RPMI7951 (cell line): ENCODE data around the gene TTI1. TPM values are rescaled to one million over a fixed set of nuclear protein-coding genes. Genes with fewer than 3 reads are reported as not detected.
"Not testable (repeated sequence)": the region's sequence is repeated elsewhere in the genome, so short reads cannot be mapped to it uniquely, and the experiment has no call there.

Experiments
- DNase-seq: peaks from one replicate; pipeline ENCODE4 v3.0.0-alpha.2; 2012; ENCODE audit warnings: low read depth
- total RNA-seq: library from RNA; depleted of rRNA; stranded (reverse); fragments of >200 nt; shearing (Covaris generic); gene quantifications from 2 replicates; pipeline ENCODE4 v1.2.3, GENCODE V29; 2014

TTI1 gene
- total RNA-seq, 1 experiment from 2014 or later: 36.4 TPM

DNA sequence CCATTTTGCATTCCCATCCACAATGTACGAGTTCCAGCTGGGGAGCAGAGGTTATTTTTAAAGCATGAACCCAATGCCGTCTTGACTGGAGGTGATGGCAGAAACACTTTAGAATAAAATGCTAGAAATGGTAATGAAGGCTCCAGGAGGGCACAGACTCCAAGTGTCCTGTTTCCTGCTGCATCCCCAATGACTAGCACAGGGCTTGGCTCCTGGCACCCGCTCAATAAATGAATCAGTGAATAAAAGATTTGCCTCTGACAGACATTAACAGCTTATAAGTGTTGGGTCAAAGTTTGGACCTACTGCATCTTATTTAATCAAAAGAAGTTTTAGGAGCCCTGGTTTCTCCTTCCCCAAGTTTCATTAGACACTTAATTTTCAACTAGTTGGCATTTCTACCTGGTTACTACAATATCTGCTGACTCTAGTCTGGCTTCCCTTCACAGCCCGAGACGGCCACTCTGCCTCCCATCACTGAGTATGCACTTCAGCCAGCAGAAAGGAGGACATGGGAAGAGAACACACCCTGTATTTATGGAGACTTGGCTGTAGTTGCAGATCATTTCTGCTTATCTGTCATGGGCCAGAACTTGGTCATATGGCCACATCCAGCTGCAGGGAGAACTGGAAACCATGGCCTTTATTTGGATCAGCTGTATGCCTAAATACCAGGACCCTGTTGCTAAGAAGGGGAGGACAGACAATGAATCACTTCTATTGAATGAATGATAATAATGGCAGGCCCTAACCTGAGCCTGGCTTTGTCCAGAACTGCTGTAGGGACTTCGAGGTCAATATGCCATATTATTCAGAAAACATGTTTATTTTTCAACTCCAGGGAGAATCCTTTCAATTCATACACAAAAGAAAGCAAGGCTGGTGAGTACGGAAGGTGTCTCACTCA is 63.1 kb downstream of the TTI1 start:
- peak; percentile 31 for DNase-seq

DNA sequence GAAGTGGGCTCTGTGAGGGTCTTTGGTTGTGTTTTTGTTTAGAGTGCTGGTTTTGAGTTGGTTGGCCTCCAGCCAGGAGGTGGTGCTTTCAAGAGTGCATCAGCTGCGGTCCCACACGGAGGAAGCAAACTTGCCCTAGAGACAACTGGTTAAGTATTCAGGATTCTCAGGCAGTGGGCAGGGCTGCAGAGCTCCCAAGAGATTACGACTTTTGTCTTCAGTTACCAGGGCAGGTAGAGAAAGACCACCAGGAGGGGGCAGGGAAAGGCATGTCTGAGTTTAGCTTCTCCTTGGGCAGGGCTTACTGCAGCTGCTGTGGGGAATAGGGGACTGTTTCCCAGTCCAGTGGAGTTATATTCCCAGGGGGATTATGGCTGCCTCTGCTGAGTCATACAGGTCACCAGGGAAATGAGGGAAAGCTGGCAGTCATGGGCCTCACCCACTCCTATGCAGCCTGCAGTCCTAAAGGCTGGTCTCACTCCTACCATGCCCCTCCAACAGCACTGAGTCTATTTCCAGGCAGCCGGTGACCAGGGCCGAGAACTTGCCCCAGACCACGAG is 64.3 kb downstream of the TTI1 start:
- DNase-seq: peak; percentile 63

DNA sequence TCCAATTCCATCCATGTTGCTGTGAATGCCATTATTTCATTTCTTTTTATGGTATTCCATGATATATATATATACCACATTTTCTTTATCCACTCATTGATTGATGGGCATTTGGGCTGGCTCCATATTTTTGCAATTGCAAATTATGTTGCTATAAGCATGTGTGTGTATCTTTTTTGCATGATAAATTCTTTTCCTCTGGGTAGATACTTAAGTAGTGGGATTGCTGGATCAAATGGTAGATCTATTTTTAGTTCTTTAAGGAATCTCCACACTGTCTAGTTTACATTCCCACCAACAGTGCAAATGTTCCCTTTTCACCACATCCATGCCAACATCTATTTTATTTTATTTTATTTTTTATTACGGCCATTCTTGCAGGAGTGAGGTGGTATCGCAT is 69.8 kb downstream of the TTI1 start:
- DNase-seq: not testable (repeated sequence)

GRCh38 chr20:37961066-37961465 is 72.2 kb downstream of the TTI1 start:
- DNase-seq: no peak

- no peak for DNase-seq
Observed at GRCh38 chr20:37958856-37959520, 74.3 kb downstream of the TTI1 start.

- DNase-seq: peak; percentile 20
Observed at GRCh38 chr20:37956107-37956585, 77.1 kb downstream of the TTI1 start.

GRCh38 chr20:37955511-37955910 is 77.7 kb downstream of the TTI1 start:
- no peak for DNase-seq

GRCh38 chr20:37954626-37955025 is 78.6 kb downstream of the TTI1 start:
- DNase-seq: no peak

- no peak for DNase-seq
Observed at GRCh38 chr20:37954190-37954589, 79.1 kb downstream of the TTI1 start.

- peak; percentile 34 for DNase-seq
Observed at GRCh38 chr20:37948956-37949355, 84.3 kb downstream of the TTI1 start.

DNA sequence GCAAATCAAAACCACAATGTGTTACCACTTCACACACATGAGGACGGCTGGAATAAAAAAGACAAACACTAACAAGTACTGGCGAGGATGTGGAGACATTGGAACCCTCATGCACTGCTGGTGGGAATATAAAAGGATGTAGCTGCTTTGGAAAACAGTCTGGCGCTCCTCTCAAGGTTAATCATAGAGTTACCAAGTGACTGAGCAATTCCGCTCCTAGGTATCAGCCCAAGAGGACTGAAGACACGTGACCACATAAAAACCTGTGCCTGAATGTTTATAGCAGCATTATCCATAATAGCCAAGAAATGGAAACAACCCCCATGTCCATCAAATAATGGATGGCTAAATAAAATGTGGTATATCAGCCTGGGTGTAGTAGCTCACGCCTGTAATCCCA is 85.3 kb downstream of the TTI1 start:
- DNase-seq: no peak

DNA sequence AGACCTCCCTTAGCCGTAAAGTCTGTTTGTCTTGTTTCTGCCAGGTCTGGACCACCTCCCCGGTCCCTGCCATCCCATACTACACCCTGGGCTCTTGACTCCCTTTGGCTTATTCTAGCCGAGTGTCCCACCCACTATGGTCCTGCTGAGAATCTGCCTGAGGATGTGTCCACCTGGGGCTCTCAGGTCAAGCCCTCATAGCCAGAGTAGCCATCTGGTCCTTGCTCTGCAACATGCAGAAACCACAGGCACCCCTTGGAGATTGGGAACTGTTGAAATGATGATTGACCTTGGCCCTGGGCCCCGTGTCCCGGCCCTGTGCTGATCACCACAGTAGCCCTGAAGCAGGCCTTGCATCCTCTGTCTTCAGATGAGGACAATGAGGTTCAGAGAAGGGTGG is 86.3 kb downstream of the TTI1 start:
- DNase-seq: no peak

GRCh38 chr20:37945091-37945547 is 88.1 kb downstream of the TTI1 start:
- no peak for DNase-seq

DNA sequence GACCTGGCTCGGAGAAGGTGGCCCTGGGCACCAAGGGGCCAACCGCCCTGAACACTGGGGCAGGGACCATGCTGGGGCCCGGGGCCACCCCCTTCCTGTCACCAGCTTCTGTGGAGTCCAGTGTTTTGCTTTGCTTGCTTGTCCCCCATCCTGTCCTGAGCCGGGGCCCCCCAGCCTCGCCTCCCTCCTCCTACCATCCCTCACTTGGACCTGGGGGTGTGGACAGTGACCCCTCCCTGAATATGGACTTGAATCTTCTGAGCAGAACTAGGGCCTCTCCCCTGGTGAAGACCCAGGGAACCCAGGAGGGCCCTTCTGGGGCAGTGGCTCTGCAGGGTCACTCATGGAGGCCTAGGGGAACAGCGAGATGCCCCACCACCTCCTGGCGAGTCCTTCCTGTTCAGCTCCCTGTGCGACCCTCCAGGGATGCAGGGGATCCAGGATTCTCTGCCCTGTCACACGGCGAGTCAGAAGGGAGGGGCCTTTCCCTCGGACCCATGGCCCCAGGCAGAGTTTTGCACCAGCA is 88.7 kb downstream of the TTI1 start:
- DNase-seq: no peak

GRCh38 chr20:37943501-37944455 is 89.5 kb downstream of the TTI1 start:
- DNase-seq: no peak

DNA sequence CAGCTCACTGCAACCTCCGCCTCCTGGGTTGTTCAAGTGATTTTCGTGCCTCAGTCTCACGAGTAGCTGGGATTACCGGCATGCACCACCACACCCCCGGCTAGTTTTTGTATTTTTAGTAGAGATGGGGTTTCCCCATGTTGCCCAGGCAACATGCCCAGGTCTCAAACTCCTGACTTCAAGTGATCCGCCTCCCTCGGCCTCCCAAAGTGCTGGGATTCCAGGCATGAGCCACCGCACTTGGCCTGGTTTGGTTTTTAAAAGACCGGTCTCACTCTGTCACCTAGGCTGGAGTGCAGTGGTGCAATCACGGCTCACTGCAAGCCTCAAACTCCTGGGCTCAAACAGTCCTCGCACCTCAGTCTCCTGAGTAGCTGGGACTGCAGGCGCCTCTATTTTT is 90.2 kb downstream of the TTI1 start:
- peak; percentile 15 for DNase-seq

- no peak for DNase-seq
Observed at GRCh38 chr20:37941992-37942391, 91.3 kb downstream of the TTI1 start.

DNA sequence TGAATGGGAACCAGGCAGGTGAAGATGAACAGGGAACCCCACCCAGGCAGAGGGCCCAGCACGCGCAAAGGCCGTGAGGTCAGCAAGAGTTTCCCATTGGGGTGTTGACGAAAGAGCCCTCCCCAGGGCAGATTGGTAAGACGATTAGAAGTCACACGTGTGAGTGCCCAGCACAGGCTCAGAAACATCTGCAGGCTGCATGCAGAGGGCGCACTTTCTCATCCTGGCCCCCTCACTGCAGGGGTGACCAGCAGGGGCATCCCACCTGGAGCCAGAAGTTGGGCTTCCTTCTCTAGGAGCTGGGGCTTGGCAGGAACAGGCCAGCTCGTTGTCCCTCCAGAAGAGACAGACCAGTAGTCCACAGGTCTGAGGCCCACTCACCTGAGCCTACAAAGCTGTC is 91.9 kb downstream of the TTI1 start:
- no peak for DNase-seq

GRCh38 chr20:37940858-37941257 is 92.4 kb downstream of the TTI1 start:
- no peak for DNase-seq

- no peak for DNase-seq
Observed at GRCh38 chr20:37939701-37940560, 93.3 kb downstream of the TTI1 start.
